ENCODE data around the gene NDST3.

- TF ChIP-seq POLR2A (IDR thresholded peaks at IDR 0.05; ENCODE audit: low read depth, low read length), result no peak
- TF ChIP-seq TAF1 (IDR thresholded peaks at IDR 0.05; ENCODE audit: borderline replicate concordance, low read depth, low read length), result no peak
Observed at GRCh38 chr4:118264096-118264495, 229.8 kb downstream of the NDST3 start.

Measured in GM12892 (cell line).